GM19463 (cell line): ENCODE results near the gene ANKRD55.
"Not testable (repeated sequence)": the region's sequence is repeated elsewhere in the genome, so short reads cannot be mapped to it uniquely, and the experiment has no call there.

Experiments used
- ATAC-seq: cut with Tn5 transposase; IDR thresholded peaks from one replicate; pipeline ENCODE4 v1.9.1; 2021; ENCODE audit warnings: mild to moderate bottlenecking, moderate library complexity; ENCODE audit not compliant: unreplicated experiment

The ANKRD55 gene

GRCh38 chr5:56253924-56254323 lies 20.8 kb upstream of the ANKRD55 start:
- ATAC-seq, result no peak

- no peak for ATAC-seq
Measured at GRCh38 chr5:56253126-56253525, 20.0 kb upstream of the ANKRD55 start.

GRCh38 chr5:56251918-56252553 lies 18.9 kb upstream of the ANKRD55 start:
- no peak for ATAC-seq

- ATAC-seq, result no peak
Measured at GRCh38 chr5:56251440-56251839, 18.3 kb upstream of the ANKRD55 start.

- no peak for ATAC-seq
Measured at GRCh38 chr5:56250011-56250410, 16.9 kb upstream of the ANKRD55 start.

GRCh38 chr5:56249085-56249484 lies 16.0 kb upstream of the ANKRD55 start:
- ATAC-seq, result not testable (repeated sequence)

GRCh38 chr5:56247592-56247991 lies 14.5 kb upstream of the ANKRD55 start:
- ATAC-seq, result no peak

GRCh38 chr5:56246769-56247168 lies 13.6 kb upstream of the ANKRD55 start:
- no peak for ATAC-seq

- ATAC-seq, result no peak
Measured at GRCh38 chr5:56245481-56245880, 12.4 kb upstream of the ANKRD55 start.

- ATAC-seq, result no peak
Measured at GRCh38 chr5:56244627-56245026, 11.5 kb upstream of the ANKRD55 start.

GRCh38 chr5:56242271-56242670 lies 9.1 kb upstream of the ANKRD55 start:
- not testable (repeated sequence) for ATAC-seq

- ATAC-seq, result no peak
Measured at GRCh38 chr5:56232538-56232937, 592 bp downstream of the ANKRD55 start.

GRCh38 chr5:56230576-56230975 lies 2.6 kb downstream of the ANKRD55 start:
- ATAC-seq, result no peak

- no peak for ATAC-seq
Measured at GRCh38 chr5:56229111-56229510, 4.0 kb downstream of the ANKRD55 start.

GRCh38 chr5:56228631-56229030 lies 4.5 kb downstream of the ANKRD55 start:
- no peak for ATAC-seq

- no peak for ATAC-seq
Measured at GRCh38 chr5:56227691-56228090, 5.4 kb downstream of the ANKRD55 start.

- not testable (repeated sequence) for ATAC-seq
Measured at GRCh38 chr5:56223298-56223697, 9.8 kb downstream of the ANKRD55 start.

GRCh38 chr5:56221601-56222000 lies 11.5 kb downstream of the ANKRD55 start:
- ATAC-seq, result not testable (repeated sequence)

GRCh38 chr5:56215019-56215830 lies 17.9 kb downstream of the ANKRD55 start:
- no peak for ATAC-seq

- ATAC-seq, result not testable (repeated sequence)
Measured at GRCh38 chr5:56213886-56214535, 19.1 kb downstream of the ANKRD55 start.

- ATAC-seq, result no peak
Measured at GRCh38 chr5:56212130-56212879, 20.8 kb downstream of the ANKRD55 start.
